ENCODE data around the gene FRMD4A.
A peak's percentile ranks its signal among the peaks of the same experiment; 100 is the strongest.

- TF ChIP-seq YY1 (IDR thresholded peaks at IDR 0.05; ENCODE audit: low read depth) (no peak), RAD21 (IDR thresholded peaks at IDR 0.05; ENCODE audit: low read depth) (no peak), EP300 (IDR thresholded peaks at IDR 0.05; ENCODE audit: borderline replicate concordance) (no peak), TEAD4 (IDR thresholded peaks at IDR 0.05) (peak; percentile 41)
Observed at GRCh38 chr10:13614530-13615332, 716.0 kb downstream of the FRMD4A start.

All from Ishikawa (cell line).